Cardiac fibroblast (primary cell): ENCODE measurements around the gene SCIMP.
"Not testable (repeated sequence)": the region's sequence is repeated elsewhere in the genome, so short reads cannot be mapped to it uniquely, and the experiment has no call there.

Source experiments
- DNase-seq, 2 donors: peaks; one replicate each; pipeline versions ENCODE4 v3.0.0 to v3.0.0-alpha.2; 2010; ENCODE audit warnings: low read depth in 2 of 2
- H3K4me3 ChIP-seq, 2 donors: replicated peaks in 1 of 2; 1 replicate in 1 of 2; 2 replicates in 1 of 2; pipeline ENCODE4 v1.5.1; 2011; ENCODE audit warnings: low read depth in 2 of 2, low read length in 2 of 2, mild to moderate bottlenecking in 2 of 2, moderate library complexity in 1 of 2
- CTCF ChIP-seq: IDR thresholded peaks from one replicate; pipeline ENCODE4 v1.5.1; 2011; ENCODE audit warnings: low read depth, mild to moderate bottlenecking, low read length, inconsistent platforms

Gene SCIMP

GRCh38 chr17:5254903-5255521 lies 20.4 kb upstream of the SCIMP start:
- DNase-seq = no peak
- TF ChIP-seq CTCF = no peak
- no peak overlapping the region for H3K4me3 ChIP-seq

- no peak overlapping the region for H3K4me3 ChIP-seq
- no peak for DNase-seq
- TF ChIP-seq CTCF = no peak
These were observed 19.8 kb upstream of the SCIMP start for GRCh38 chr17:5254414-5254813.

- TF ChIP-seq CTCF = peak; percentile 70
- DNase-seq = peak; percentile 89
- no peak overlapping the region for H3K4me3 ChIP-seq
These were observed 15.0 kb upstream of the SCIMP start for GRCh38 chr17:5249615-5250014.

GRCh38 chr17:5248821-5249479 lies 14.3 kb upstream of the SCIMP start:
- DNase-seq = no peak
- TF ChIP-seq CTCF = no peak
- H3K4me3 ChIP-seq = no peak overlapping the region

GRCh38 chr17:5247621-5248020 lies 13.0 kb upstream of the SCIMP start:
- TF ChIP-seq CTCF = no peak
- H3K4me3 ChIP-seq = no peak overlapping the region
- no peak for DNase-seq

GRCh38 chr17:5241861-5242671 lies 7.4 kb upstream of the SCIMP start:
- TF ChIP-seq CTCF = no peak
- no peak overlapping the region for H3K4me3 ChIP-seq
- DNase-seq = no peak

GRCh38 chr17:5239769-5240168 lies 5.1 kb upstream of the SCIMP start:
- DNase-seq, H3K4me3 ChIP-seq: not testable (repeated sequence)
